Brain microvascular endothelial cell (primary cell): Measurements from ENCODE around the gene ZNF526.
A peak's percentile ranks its signal among the peaks of the same experiment; 100 is the strongest.
"Not testable (repeated sequence)": the region's sequence is repeated elsewhere in the genome, so short reads cannot be mapped to it uniquely, and the experiment has no call there.

ENCODE experiments used
- DNase-seq: peaks from one replicate; pipeline ENCODE4 v3.0.0-alpha.2; 2020
- H3K27ac ChIP-seq: fragments of 250-450 bp; sonication (Bioruptor Pico); 2 replicates; pipeline ENCODE4 v1.5.1; 2020; ENCODE audit warnings: mild to moderate bottlenecking, moderate library complexity
- H3K27me3 ChIP-seq: fragments of 250-450 bp; sonication (Bioruptor Pico); replicated peaks from 2 replicates; pipeline ENCODE4 v1.5.1; 2020; ENCODE audit warnings: mild to moderate bottlenecking
- H3K36me3 ChIP-seq: fragments of 250-450 bp; sonication (Bioruptor Pico); replicated peaks from 2 replicates; pipeline ENCODE4 v1.5.1; 2020; ENCODE audit warnings: mild to moderate bottlenecking
- H3K4me3 ChIP-seq: 2 replicates; pipeline ENCODE4 v1.5.1; 2011; ENCODE audit warnings: low read depth, mild to moderate bottlenecking, control low read depth, low read length, moderate library complexity
- CTCF ChIP-seq: IDR thresholded peaks from 2 replicates; pipeline ENCODE4 v1.5.1; 2011; ENCODE audit warnings: low read depth, mild to moderate bottlenecking, moderate library complexity, low read length, control low read depth, inconsistent platforms; ENCODE audit errors: missing control alignments
- in situ Hi-C: cut with HindIII; loops from 2 replicates; pipeline ENCODE4 v1.10.0; 2017; ENCODE audit warnings: low sequenced_read_pairs, low pct_ligation_motif_present

Gene ZNF526

GRCh38 chr19:42254850-42255765 is 35.0 kb downstream of the ZNF526 start, which contains the start of gene ERF:
ERF (minus strand) TSS chr19:42255128; CDS start chr19:42254999, 129 bp downstream.
- peak within 1 kb of the TSS; percentile 78 for H3K27ac ChIP-seq
- peaks cover 3% of the 10 kb centered on the region for H3K36me3 ChIP-seq
- peak; percentile 88 for DNase-seq
- H3K27me3 ChIP-seq, result no peaks in the 10 kb centered on the region
- no peak for TF ChIP-seq CTCF
- peak within 1 kb of the TSS; percentile 93 for H3K4me3 ChIP-seq
- in situ Hi-C loops, result no loop called here

- Histone ChIP-seq H3K27ac (peak overlapping the region; percentile 56), H3K27me3 (no peaks in the 10 kb centered on the region), H3K36me3 (no peaks in the 10 kb centered on the region), H3K4me3 (peak overlapping the region; percentile 62)
- in situ Hi-C loops, result no loop called here
- no peak for DNase-seq
- TF ChIP-seq CTCF, result no peak
Measured at GRCh38 chr19:42255766-42256745, 35.9 kb downstream of the ZNF526 start.

- H3K27ac ChIP-seq, H3K36me3 ChIP-seq, H3K27me3 ChIP-seq, DNase-seq, in situ Hi-C loops, H3K4me3 ChIP-seq: not testable (repeated sequence)
Measured at GRCh38 chr19:42257842-42258241, 37.7 kb downstream of the ZNF526 start.

- Histone ChIP-seq H3K27me3 (no peaks in the 10 kb centered on the region), H3K4me3 (no peak overlapping the region), H3K36me3 (no peaks in the 10 kb centered on the region), H3K27ac (no peak overlapping the region)
- in situ Hi-C loops, result no loop called here
- TF ChIP-seq CTCF, result no peak
- no peak for DNase-seq
Measured at GRCh38 chr19:42261763-42262162, 41.7 kb downstream of the ZNF526 start.

GRCh38 chr19:42266105-42266504 is 46.0 kb downstream of the ZNF526 start:
- H3K27ac ChIP-seq, H3K36me3 ChIP-seq, in situ Hi-C loops, H3K27me3 ChIP-seq, DNase-seq, H3K4me3 ChIP-seq: not testable (repeated sequence)

GRCh38 chr19:42266928-42267603 is 47.0 kb downstream of the ZNF526 start:
- not testable (repeated sequence) for H3K27ac ChIP-seq

More at GRCh38 chr19:42266928-42267603, 47.0 kb downstream of the ZNF526 start:
- in situ Hi-C loops, DNase-seq, H3K27me3 ChIP-seq, H3K4me3 ChIP-seq, H3K36me3 ChIP-seq: not testable (repeated sequence)
